NCI-H146 (cell line): ENCODE measurements around the gene TRIP12.
"Not testable (repeated sequence)": the region's sequence is repeated elsewhere in the genome, so short reads cannot be mapped to it uniquely, and the experiment has no call there.

Experiments
- DNase-seq: peaks from one replicate; lab custom pipeline; 2025; lab: John Stamatoyannopoulos, UW

TRIP12 gene

DNA sequence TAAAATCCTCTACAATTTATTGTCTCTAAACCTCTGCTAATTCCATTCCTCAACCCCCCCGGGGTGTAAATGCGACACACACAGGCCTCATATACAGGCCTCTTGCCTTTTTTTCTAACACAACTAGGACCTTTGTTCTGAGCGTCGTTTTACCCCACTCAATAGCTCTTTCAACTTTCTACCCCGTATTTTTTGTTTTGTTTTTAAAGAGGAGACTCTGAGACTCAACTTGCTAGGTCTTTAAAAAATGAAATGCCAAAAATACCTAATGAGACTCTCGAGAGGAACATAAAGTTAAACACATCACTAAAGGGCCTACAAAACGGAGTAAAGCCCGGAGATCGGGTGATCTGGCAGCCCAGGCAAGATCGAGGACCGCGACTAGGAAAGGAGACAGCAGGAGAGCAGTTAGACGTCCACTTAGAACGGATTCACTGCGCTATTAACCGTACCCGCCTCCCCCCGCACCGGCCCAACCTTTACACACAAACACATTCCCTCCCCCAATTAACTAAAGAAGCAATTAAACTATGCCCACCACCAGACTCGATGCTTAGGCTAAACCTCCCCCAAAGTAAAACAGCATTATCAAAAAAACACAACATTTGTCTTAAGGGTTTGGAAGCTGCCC is 1.7 kb downstream of the TRIP12 start:
- peak; percentile 32 for DNase-seq

DNA sequence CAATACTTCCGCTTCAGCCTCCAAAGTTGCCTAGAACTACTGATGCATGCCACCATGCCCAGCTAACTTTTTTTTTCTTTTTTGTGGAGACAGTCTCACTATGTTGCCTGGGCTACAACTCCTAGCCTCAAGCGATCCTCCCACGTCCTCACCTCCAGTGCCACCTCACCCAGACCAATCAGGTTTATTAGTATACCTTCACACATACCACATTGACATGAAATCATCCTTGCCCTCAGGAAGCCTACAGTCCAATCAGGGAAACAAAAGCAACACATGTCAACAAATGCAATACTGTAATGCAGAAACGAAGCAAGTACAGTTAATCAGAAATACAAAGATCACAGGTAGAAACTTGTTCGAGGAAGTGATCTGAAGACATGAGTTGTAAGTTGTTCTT is 4.0 kb downstream of the TRIP12 start:
- DNase-seq, result no peak

DNA sequence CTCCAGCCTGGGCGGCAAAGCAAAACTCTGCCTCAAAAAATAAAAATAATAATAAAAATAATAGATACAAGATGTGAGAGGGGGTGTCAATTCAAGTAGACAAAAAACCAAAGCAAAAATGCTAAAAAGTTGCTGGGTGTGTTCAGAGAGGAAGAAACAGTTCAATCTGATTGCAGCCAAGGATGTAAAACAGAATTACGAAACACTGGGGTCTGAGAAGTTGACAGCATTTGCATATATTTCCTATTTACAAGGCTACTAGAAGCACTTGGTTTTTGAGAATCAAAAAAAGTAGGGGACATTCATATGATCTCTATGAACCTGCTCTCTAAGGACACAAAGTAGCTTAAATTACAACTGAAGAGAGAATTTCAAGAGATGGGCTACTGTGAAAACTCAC is 7.6 kb downstream of the TRIP12 start:
- no peak for DNase-seq

DNA sequence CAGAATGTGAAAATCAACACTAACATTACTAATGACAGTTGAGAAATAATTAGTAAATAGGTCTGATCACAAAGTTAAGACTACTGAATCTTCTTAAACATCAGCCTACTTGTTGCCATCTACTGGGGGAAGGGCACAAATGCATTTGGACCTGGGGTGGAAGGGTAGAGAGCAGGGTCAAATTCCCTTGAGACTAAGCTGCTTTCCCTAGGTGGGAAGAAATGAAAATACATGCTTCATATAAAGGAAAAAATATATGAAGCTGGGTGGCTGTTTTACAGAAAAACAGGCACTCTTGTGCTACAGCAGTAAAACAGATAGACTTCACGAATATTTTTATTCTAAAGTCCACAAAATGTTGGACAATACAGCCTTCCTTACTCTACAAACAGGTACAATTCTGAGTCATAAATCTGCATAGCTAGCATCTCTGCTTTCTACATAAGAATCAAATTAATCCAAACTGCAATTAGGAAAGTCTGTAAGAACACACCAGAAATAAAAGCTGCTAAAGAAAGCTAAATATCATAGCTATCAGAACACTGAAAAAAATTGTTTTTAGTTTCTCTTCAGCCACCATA is 10.9 kb downstream of the TRIP12 start:
- DNase-seq, result peak; percentile 4

DNA sequence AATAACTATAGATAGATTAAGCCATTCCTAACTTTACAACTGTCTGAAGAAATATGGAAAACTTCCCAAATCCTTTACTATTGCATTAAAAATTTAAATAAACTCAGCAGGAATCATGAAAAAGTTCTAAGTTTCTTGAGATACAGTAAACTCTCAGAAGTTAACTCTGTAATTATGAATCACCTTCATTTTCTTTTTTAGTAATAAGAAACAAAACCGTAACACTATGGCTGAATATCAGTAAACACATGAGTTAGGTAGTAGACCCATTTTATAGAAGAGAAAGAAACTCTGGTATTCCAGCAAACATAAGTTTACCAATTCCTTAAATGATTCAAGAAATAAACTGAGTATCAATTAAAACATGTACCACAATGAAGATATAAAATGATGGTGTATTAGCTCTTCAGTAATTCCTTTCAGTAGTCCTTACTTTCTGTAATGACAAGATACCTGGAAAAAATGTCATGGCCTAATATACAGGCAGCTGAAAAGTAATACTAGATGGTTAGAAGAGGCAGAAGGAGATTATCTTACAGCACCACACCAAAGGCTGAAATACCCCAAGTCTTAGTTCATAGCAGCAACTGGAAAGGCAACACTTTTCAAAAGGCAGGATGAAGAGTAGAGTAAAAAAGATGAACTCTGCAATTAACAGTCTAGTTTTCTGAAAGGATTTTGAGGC is 11.5 kb downstream of the TRIP12 start:
- no peak for DNase-seq

DNA sequence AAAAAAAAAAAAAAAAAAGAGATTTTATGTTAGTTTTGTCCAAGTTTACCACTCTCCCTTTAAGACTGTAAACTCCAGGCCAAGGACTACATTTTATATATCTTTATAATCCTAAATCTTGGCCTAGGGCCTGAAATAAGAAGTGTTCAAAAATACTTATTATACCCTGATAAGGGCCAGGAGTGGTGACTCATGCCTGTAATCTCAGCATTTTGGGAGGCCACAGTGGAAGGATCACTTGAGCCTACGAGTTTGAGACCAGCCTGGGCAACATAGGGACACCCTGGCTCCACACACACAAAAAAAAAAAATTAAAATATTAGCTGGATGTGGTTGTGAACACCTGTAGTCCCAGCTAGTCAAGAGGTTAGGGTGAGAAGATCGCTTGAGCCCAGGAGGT is 12.7 kb downstream of the TRIP12 start:
- no peak for DNase-seq

DNA sequence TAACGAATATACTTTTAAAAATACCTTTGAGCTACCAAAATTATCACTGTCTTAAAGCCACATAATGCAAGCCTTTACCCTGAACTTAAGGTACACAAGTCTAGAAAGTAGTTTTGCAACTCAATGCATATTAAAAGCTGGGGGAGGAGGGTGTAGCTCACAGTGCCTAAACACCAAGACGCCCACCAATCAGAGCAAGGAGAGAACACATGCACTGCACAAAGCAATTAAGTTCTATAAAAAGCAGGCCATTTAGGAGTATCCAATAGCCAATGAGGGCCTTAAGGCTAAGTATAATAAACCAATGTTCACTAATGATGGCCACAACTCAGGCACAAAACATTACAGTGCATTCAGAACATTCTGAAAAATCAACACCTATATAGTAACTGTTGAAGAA is 16.2 kb downstream of the TRIP12 start:
- no peak for DNase-seq

DNA sequence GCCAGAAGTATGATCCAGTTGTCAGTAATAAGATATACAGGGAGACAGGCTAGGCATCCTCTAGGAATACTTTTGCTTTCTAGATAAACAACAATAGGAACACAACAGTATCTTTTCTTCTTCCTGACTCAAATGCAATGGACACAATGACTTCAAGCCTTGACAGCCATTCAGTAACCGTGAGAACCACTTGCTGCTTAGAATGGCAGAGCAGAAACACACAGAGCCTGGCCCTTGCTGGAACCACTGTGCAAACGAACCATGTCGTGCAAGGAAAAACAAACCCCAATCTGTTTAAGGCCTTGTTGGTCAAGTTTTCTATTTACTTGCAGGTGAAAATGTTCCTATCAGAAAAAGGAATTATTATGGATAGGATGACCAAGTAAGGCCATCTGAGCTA is 18.8 kb downstream of the TRIP12 start:
- DNase-seq, result no peak

DNA sequence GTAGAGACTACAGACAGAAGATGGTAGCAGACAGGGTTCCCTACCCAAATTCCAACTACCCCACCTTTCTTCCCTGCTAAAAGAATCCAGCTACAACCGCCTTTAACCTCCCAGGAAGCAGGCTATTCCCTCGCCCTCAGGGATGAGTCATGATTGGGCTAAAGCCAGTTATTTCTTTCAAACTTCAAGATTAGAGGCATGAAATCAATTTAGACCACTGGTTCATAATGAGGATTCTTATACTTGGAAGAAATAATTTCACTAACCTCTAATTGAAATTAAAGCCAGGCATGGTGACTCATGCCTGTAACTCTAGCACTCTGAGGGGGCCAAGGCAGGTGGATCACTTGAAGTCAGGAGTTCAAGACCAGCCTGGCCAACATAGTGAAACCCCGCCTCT is 20.0 kb downstream of the TRIP12 start:
- no peak for DNase-seq

DNA sequence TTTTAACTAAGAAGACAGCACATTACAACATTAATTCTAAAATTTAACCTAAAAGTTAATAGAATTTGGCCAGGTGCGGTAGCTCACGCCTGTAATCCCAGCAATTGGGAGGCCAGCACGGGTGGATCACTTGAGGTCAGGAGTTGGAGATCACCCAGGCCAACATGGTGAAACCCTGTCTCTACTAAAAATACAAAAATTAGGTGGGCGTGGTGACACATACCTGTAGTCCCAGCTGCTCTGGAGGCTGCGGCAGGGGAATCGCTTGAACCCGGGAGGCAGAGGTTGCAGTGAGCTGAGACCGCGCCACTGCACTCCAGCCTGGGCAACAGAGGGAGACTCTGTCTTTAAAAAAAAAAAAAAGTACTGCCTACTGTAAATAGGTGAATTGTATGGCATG is 21.3 kb downstream of the TRIP12 start:
- DNase-seq, result not testable (repeated sequence)

DNA sequence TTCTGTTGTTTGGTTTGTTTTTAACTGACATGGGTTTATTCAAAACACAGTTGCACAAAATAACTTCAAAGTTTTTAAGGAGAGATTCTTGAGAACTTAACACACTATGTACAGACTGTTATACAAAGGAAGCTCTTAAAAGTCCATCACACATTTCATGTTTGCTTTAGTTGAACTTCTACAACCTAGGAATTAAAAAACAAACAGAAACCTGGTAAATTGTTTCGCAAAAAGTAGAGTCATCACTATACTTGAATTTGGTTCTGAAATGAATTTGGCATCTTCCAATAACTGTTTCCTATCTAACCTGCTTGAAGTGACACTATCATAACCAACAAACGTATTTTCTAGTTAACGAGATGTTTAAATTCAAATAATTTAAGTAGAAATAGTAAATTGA is 21.8 kb downstream of the TRIP12 start:
- DNase-seq, result no peak

DNA sequence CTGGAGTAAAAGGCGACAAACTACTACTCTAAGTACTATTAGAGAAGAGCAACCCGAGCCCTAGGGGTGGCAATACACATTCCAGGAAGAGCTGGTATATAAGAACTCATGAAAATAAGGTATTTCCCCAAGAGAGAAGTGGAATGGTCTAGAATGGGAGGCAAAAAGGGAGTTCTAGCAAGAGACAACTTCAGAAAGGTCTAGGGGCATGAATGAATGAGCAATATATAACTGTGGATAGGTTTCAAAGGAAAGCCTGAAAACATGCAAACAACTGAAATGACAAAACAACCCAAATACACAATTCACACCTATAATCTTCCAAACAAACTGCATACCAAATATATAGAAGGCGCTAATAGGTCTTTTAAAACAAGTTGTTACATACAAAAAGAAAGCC is 22.2 kb downstream of the TRIP12 start:
- no peak for DNase-seq

DNA sequence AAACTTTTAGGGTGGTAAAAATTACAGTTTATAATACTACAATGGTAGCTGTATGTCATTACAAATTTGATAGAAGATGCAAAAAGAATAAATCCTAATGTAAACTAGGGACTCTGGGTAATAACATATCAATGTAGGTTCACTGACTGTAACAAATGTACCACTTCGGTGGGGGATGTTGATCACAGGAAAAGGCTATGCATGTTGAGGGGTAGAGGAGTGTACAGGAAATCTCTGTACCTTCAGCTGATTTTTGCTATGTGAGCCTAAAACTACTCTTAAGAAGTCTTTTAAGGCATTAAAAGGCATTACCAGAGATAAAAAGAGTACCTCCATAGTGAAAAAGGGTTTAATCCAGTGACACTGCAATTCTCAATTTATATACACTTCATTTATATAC is 25.0 kb downstream of the TRIP12 start:
- DNase-seq, result no peak

DNA sequence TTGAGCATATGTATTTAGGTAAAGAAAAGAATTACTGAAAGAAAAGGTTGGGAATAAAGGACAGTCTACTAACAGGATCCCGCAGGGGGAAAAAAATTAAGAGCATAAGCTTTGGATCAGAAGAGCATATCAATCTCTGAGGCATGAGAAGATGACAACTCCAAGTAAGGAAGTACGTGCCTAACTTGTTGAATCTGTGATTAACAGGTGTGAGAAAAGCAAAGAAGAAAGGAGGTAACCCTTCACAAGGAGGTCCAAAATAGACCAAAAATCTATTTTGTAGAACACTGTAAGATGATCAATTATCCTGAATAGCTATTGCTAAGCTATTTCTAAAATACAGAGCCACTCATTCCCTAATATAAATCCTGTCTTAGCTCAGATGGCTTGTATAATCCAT is 32.8 kb downstream of the TRIP12 start:
- DNase-seq, result no peak

DNA sequence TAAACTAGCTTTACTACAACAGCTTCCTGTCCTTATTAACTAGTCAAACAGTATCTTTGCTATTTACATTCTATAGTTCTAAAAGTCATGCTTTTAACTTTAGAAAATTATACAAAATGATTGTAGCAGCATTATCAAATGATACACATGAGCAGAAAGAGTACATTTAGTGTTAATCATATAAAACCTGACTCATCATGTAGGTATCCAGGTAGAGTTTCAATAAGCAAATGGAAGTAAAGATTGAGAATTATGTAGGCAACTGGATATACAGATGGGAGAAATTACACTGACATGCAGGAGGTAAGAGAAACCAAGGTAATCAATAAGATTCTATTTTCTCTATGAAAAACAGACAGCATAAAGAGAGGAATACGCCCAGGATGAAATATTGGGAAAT is 33.8 kb downstream of the TRIP12 start:
- no peak for DNase-seq

DNA sequence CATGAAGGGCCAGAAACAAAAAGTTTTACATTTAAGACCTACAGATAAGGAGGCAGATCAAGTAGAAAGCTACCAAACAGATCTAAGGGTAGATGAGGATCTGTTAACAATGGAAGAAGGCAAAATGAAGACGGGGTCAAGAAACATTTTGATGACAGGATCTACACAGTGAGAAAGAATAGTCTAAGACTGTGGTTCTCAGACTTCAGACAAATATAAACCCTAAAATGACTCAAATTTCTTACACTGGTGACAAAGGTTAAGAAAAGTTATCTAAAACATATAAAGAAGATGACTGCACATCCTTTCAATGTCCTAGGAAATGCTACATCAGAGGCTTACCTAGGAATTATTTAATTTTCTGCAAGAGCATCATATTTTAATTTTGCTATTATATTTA is 34.4 kb downstream of the TRIP12 start:
- DNase-seq, result no peak

DNA sequence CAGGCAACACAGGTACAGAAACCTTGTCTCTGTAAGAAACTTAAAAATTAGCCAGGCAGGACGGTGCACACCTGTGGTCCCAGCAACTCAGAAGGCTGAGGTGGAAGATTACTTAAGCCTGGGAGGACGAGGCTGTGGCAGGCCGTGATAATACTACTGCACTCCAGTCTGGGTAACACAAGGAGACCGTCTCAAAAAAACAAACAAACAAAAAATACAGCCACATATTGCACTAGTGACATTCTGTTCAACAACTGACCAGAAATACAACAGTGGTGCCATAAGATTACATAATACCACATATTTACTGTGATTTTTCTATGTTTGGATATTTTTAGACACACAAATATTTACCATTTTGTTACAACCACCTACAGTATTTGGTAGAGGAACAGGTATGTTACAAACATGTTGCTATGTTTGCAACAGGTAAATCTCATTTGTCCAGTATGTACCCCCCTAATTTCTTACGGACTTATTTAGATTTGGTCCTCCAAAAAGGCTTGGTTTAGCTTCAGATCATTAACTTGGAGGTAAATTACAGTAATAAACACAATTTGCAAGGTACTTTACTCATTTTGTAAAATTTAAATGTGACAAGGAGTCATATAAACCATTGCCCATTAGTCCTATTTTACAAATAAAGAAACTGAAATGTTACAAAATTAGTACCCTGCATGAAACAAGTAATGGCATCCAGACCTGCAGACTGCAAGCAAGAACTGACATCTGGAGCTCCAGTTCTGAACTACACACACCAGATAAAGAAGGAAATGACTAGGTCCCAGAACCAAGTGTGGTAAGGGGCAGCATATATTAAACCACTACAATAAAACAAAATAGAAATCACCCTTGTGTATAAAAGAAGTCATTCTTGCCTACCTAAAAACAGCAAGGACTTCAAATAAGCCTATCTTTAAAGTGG is 36.8 kb downstream of the TRIP12 start:
- no peak for DNase-seq

DNA sequence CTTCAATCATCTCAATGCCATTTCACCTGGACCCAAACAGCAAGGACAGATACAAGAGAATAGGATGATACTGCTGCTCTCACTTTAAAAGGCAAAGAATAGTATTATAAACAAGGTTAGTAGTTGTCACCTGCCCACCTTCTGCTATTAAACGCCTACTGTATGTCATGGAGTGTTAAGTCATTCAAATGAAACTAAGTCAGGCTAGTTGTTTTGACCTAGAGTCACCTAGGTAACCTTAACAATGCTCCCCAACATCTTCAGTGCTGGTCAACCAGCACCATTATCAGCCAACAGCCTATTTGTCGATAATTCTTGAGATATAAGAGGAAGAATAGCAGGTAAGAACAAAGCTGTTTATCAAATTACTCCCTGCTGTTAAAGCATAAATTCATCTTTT is 39.2 kb downstream of the TRIP12 start:
- DNase-seq, result no peak

DNA sequence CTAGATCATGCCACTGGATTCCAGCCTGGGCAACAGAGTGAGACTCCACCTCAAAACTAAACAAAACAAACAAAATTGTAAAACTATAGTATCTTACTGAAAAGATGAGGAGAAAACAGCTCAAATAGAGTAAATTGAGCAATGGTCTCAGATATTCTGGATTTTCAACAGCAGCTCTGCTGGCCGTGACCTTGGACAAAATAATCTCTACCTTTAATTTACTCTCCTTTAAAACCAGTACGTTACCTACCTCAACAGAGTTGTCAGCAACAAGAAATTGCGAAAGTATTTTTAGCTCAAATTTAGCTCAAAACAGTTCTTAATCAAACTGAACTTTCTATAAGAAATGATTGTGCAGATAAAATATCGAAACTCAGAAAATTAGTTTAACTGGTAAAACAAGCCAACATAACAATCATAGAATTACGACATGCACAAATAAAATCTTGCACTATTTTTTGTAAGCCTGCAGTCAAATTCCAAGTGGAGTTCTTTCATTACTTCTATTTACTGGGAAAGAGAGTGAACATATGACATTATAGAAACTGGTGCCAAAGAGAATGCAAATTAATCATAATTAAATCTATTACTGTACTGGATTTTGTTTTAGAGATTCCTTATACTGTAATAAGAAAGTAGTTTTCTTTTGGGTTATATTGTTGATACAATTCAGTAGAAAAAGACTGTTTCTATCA is 40.8 kb downstream of the TRIP12 start:
- no peak for DNase-seq

DNA sequence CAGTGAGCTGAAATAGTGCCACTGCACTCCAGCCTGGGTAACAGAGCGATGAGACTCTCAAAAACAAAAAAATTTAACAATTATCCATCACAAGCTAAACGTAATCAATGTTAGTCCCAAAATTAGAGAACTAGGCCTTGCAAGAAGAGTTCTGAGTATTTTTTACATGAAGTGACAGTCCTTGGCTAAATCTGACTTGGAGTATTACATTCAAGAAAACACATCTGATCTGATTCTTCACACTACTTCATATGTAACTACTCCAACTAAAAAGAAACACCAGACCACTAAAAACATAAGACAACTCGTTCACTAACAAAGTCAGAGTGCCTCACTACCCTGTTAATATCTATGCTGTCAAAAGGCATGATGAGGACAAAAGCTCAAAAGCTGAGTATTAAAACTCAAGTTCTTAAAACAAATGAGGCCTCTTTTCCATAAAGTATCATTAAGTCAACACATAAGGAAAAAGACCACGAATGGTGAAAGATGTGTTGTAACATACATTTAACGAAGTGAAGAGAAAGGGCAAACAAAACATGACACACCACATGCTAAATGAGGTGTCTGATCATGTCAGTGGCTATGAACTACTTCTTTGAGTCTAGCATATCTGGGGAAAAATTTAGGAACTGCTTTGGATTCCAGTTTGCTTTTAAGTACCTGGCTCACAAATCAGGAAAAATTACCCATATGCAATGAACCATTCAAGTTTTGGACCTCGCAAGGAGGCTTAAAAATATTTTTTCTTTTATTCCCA is 42.4 kb downstream of the TRIP12 start:
- no peak for DNase-seq

DNA sequence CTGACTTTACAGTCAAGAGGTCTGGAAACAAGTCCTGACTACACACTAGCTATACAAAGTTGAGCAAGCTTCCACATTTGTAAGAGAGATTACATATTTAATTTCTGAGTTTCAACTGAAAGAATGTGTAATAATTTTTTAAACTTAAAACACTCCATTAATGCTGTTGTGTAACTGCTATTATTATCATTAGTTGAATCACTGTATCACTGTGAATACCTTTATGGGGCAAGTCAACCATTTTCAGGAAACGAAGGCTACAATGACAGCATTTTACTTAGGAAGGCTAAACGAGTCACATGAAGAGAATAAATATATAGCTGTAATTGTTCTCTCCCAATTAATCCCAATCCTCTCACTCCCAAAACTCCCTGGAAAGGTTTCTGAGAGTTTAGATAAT is 46.3 kb downstream of the TRIP12 start:
- DNase-seq, result no peak
